Mesothelial cell of epicardium (in vitro differentiated cells): ENCODE data around the gene CCDC110. TPM values are rescaled to one million over a fixed set of nuclear protein-coding genes. Genes with fewer than 3 reads are reported as not detected.

Experiments used
- DNase-seq, 2 experiments: peaks; one replicate each; pipeline ENCODE4 v3.0.0; 2021; ENCODE audit warnings: low spot score in 2 of 2; ENCODE audit not compliant: unreplicated experiment in 2 of 2
- H3K27ac Mint-ChIP-seq: 2 replicates; pipeline ENCODE4 v1.8.0; 2021; ENCODE audit warnings: mixed read lengths
- H3K27me3 Mint-ChIP-seq: 2 replicates; pipeline ENCODE4 v1.8.0; 2021; ENCODE audit warnings: low read depth, mixed read lengths
- H3K36me3 Mint-ChIP-seq: 2 replicates; pipeline ENCODE4 v1.8.0; 2021; ENCODE audit warnings: mixed read lengths
- H3K4me1 Mint-ChIP-seq: 2 replicates; pipeline ENCODE4 v1.8.0; 2021; ENCODE audit warnings: mixed read lengths
- H3K4me3 Mint-ChIP-seq: 2 replicates; pipeline ENCODE4 v1.8.0; 2021; ENCODE audit warnings: mild to moderate bottlenecking, moderate library complexity, mixed read lengths
- H3K9me3 Mint-ChIP-seq: 2 replicates; pipeline ENCODE4 v1.8.0; 2021; ENCODE audit warnings: mixed read lengths
- total RNA-seq: library from RNA; stranded (reverse); gene quantifications from 3 replicates; pipeline ENCODE4 v1.2.1, GENCODE V29; 2021
- TF ChIP-seq, protein P1 (sequence below): fragments of 200-600 bp; sonication (generic); IDR thresholded peaks from one replicate; pipeline ENCODE4 v1.5.0; 2021; ENCODE audit warnings: antibody characterized with exemption; ENCODE audit not compliant: unreplicated experiment

The CCDC110 gene
- total RNA-seq, 1 donor from 2014 or later, result 2.0 TPM

DNA sequence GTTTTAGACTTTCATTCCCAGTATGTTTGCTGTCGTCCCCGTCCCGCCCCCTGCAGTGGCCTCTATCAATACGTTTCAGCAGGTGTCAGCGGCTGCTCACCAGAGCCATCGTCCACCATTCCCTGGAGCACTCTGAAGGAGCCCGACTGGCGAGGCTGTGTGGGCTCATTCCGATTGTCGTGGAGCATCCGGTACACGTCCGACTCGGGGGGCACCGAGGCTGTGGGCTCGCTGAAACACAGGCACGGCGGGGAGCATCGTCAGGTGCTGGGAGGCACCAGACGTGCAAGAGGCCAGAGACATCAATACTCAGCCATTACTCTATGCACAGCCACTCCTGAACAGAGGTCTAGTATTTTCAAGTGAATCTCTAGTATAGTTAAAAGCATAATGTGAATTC lies 34.9 kb upstream of the CCDC110 start:
- Mint-ChIP-seq H3K36me3 (no peaks in the 10 kb centered on the region), H3K4me3 (no peak overlapping the region), H3K4me1 (peaks cover 8% of the 10 kb centered on the region), H3K27ac (no peak overlapping the region), H3K9me3 (no peaks in the 10 kb centered on the region), H3K27me3 (no peaks in the 10 kb centered on the region)
- DNase-seq, result no peak
- TF ChIP-seq, protein P1, sequence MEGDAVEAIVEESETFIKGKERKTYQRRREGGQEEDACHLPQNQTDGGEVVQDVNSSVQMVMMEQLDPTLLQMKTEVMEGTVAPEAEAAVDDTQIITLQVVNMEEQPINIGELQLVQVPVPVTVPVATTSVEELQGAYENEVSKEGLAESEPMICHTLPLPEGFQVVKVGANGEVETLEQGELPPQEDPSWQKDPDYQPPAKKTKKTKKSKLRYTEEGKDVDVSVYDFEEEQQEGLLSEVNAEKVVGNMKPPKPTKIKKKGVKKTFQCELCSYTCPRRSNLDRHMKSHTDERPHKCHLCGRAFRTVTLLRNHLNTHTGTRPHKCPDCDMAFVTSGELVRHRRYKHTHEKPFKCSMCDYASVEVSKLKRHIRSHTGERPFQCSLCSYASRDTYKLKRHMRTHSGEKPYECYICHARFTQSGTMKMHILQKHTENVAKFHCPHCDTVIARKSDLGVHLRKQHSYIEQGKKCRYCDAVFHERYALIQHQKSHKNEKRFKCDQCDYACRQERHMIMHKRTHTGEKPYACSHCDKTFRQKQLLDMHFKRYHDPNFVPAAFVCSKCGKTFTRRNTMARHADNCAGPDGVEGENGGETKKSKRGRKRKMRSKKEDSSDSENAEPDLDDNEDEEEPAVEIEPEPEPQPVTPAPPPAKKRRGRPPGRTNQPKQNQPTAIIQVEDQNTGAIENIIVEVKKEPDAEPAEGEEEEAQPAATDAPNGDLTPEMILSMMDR, result no peak

DNA sequence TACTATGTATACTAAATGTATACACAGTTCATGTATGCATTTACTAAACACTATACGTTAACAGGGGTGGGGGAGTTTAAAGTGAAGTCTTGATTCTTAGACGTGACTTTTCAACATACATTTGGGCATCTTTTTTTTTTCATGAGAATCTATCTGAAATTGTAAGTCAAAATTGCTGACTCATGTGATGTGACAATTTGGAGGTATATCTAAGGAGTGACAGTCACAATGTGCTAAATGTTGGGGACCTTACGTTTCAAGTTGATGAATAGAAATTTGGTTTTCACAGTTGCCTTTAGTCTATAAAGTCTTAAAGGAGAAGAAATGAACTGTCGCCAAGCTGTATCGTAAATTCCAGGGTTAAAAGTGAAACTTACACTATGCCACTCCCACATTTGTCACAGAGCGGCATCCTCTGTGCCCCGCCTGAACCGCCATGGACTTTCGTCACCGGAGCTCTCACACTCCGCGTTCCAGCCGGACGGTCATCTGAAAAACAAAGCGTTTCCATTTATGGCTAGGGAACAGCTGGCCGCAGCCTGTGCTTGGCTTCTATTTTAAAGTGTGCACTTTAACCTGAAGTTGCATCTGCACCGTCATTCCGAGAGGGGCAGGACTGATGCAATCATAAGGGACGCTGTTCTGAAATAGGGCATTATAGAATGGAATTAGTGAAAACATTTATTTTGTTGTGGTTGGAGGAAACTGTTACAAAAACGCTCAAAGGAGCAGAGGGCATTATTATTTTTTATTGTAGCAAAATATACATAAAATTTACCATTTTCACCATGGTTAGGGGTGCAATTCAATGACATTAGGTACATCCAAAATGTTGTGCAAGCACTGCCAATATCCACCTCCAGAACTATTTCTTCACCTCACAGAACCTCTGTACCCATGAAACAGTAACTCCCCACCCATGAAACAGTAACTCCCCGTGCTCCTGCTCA lies 32.8 kb upstream of the CCDC110 start:
- TF ChIP-seq, protein P1, result no peak
- Mint-ChIP-seq H3K9me3 (peaks cover 10% of the 10 kb centered on the region), H3K4me3 (no peak overlapping the region), H3K36me3 (peaks cover 8% of the 10 kb centered on the region), H3K27ac (no peak overlapping the region), H3K4me1 (peaks cover 8% of the 10 kb centered on the region), H3K27me3 (no peaks in the 10 kb centered on the region)
- no peak for DNase-seq

DNA sequence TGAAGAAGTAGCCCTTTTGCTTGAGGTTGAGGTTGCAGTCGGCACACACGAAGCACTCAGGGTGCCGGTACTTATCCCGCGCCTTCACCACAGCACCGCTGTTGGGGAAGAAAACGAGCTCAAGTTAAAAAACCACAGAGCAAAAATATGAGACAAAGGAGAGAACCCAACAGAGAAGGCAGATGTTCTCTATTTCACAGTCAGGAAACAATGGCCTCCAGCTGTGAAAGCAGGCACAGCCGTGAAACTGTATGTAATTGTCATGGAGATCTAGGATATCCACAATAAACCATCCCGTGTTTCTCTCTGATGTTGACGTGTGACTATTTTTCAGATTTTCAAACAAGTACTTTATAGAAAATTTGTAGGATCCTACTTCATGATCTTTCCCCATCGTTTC lies 30.9 kb upstream of the CCDC110 start:
- TF ChIP-seq, protein P1, result no peak

DNA sequence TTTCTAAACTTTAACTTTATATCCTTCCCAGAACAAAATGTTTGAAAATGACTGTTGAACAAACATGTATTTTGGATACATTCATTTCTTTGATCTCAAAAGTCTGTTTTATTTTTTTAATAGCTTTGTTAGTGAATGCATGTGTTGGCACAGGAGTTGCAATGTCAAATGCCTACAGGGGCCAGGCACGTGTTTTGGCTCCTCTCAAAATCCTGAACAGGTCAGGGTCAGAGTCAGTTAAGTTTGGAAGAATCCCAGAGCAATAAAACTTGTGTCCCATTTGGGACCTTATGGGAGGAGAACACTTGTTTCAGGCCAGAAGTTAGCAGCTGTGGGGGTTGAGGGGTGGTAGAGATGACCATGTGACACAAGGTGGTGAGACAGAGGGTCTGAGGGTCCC lies 29.0 kb upstream of the CCDC110 start:
- H3K4me3 Mint-ChIP-seq, result no peak overlapping the region
- no peaks in the 10 kb centered on the region for H3K4me1 Mint-ChIP-seq
- TF ChIP-seq, protein P1, result no peak
- H3K27ac Mint-ChIP-seq, result no peak overlapping the region
- H3K9me3 Mint-ChIP-seq, result peaks cover 10% of the 10 kb centered on the region
- no peak for DNase-seq
- H3K36me3 Mint-ChIP-seq, result peaks cover 8% of the 10 kb centered on the region
- H3K27me3 Mint-ChIP-seq, result no peaks in the 10 kb centered on the region

More for the DNA sequence above, 30.9 kb upstream of the CCDC110 start:
- DNase-seq, result no peak
- peaks cover 8% of the 10 kb centered on the region for H3K36me3 Mint-ChIP-seq
- H3K27me3 Mint-ChIP-seq, result no peaks in the 10 kb centered on the region
- H3K4me1 Mint-ChIP-seq, result no peaks in the 10 kb centered on the region
- H3K27ac Mint-ChIP-seq, result no peak overlapping the region
- H3K4me3 Mint-ChIP-seq, result no peak overlapping the region
- peaks cover 10% of the 10 kb centered on the region for H3K9me3 Mint-ChIP-seq

DNA sequence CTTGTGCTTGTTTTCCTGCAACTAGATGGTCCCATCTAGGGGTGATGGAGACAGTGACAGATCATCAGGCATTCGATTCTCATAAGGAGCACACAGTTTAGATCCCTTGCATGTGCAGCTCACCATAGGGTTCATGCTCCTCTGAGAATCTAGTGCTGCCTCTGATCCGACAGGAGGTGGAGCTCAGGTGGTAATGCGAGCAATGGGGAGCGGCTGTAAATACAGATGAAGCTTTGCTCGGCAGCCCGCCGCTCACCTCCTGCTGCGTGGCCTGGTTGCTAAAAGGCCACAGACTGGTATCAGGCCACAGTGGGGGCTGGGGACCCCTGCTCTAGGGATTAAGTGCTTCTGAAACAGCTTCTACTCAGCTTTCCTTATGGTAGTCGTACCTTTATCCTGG lies 28.5 kb upstream of the CCDC110 start:
- DNase-seq, result no peak
- TF ChIP-seq, protein P1, result no peak
- no peaks in the 10 kb centered on the region for H3K4me1 Mint-ChIP-seq
- H3K36me3 Mint-ChIP-seq, result peaks cover 8% of the 10 kb centered on the region
- H3K27ac Mint-ChIP-seq, result no peak overlapping the region
- no peaks in the 10 kb centered on the region for H3K27me3 Mint-ChIP-seq
- H3K4me3 Mint-ChIP-seq, result no peak overlapping the region
- H3K9me3 Mint-ChIP-seq, result peaks cover 10% of the 10 kb centered on the region
